HEK293 (cell line): ENCODE measurements around the gene KRI1.

Experiments used
- EGR2 ChIP-seq: fragments of 450-650 bp; formaldehyde crosslinking; IDR thresholded peaks from 2 replicates; pipeline ENCODE4 v1.5.1; 2016; ENCODE audit warnings: low read depth, missing biosample characterization, missing genetic modification characterization
- GLIS1 ChIP-seq: fragments of 450-650 bp; formaldehyde crosslinking; IDR thresholded peaks from 2 replicates; pipeline ENCODE4 v1.5.1; 2016; ENCODE audit warnings: missing biosample characterization, missing genetic modification characterization
- HOXA7 ChIP-seq: sonication (generic); formaldehyde crosslinking; IDR thresholded peaks from 2 replicates; pipeline ENCODE4 v1.8.1; 2022; ENCODE audit warnings: missing genetic modification reagents, borderline replicate concordance
- KLF10 ChIP-seq: fragments of 450-650 bp; IDR thresholded peaks from 2 replicates; pipeline ENCODE4 v1.5.1; 2018; ENCODE audit warnings: missing biosample characterization, mild to moderate bottlenecking, missing genetic modification characterization
- OSR2 ChIP-seq: fragments of 450-650 bp; formaldehyde crosslinking; IDR thresholded peaks from 2 replicates; pipeline ENCODE4 v1.5.1; 2016; ENCODE audit warnings: missing biosample characterization, missing genetic modification characterization
- SALL2 ChIP-seq: fragments of 450-650 bp; formaldehyde crosslinking; IDR thresholded peaks from 2 replicates; pipeline ENCODE4 v1.5.0; 2017; ENCODE audit warnings: missing biosample characterization, mild to moderate bottlenecking, missing genetic modification characterization, borderline replicate concordance
- SP2 ChIP-seq: fragments of 450-650 bp; formaldehyde crosslinking; IDR thresholded peaks from 2 replicates; pipeline ENCODE4 v1.5.1; 2016; ENCODE audit warnings: missing biosample characterization, missing genetic modification characterization
- YY1 ChIP-seq: fragments of 450-650 bp; formaldehyde crosslinking; IDR thresholded peaks from 2 replicates; pipeline ENCODE4 v1.5.1; 2018; ENCODE audit warnings: missing biosample characterization, missing genetic modification characterization
- ZNF140 ChIP-seq: fragments of 450-650 bp; formaldehyde crosslinking; IDR thresholded peaks from 2 replicates; pipeline ENCODE4 v1.5.1; 2016; ENCODE audit warnings: missing biosample characterization, missing genetic modification characterization
- ZNF335 ChIP-seq: fragments of 450-650 bp; formaldehyde crosslinking; conservative IDR thresholded peaks from 2 replicates; pipeline ENCODE4 v1.5.1; 2016; ENCODE audit warnings: missing biosample characterization, missing genetic modification characterization
- ZNF366 ChIP-seq: fragments of 450-650 bp; formaldehyde crosslinking; conservative IDR thresholded peaks from 2 replicates; pipeline ENCODE4 v1.5.1; 2016; ENCODE audit warnings: missing biosample characterization, missing genetic modification characterization
- ZNF560 ChIP-seq: fragments of 450-650 bp; formaldehyde crosslinking; IDR thresholded peaks from 2 replicates; pipeline ENCODE4 v1.5.1; 2017; ENCODE audit warnings: missing biosample characterization, missing genetic modification characterization, borderline replicate concordance
- ZNF610 ChIP-seq: fragments of 450-650 bp; formaldehyde crosslinking; IDR thresholded peaks from 2 replicates; pipeline ENCODE4 v1.5.1; 2016; ENCODE audit warnings: missing biosample characterization, missing genetic modification characterization, borderline replicate concordance
- ZNF623 ChIP-seq: fragments of 450-650 bp; formaldehyde crosslinking; IDR thresholded peaks from 2 replicates; pipeline ENCODE4 v1.5.1; 2016; ENCODE audit warnings: missing biosample characterization, missing genetic modification characterization
- ZNF660 ChIP-seq: fragments of 450-650 bp; IDR thresholded peaks from 2 replicates; pipeline ENCODE4 v1.5.1; 2018; ENCODE audit warnings: missing biosample characterization, mild to moderate bottlenecking, missing genetic modification characterization
- ZNF677 ChIP-seq: fragments of 450-650 bp; IDR thresholded peaks from 2 replicates; pipeline ENCODE4 v1.5.0; 2018; ENCODE audit warnings: missing biosample characterization, mild to moderate bottlenecking, missing genetic modification characterization, moderate library complexity
- ZNF701 ChIP-seq: fragments of 450-650 bp; formaldehyde crosslinking; IDR thresholded peaks from 2 replicates; pipeline ENCODE4 v1.5.1; 2016; ENCODE audit warnings: missing biosample characterization, missing genetic modification characterization
- ZNF707 ChIP-seq: fragments of 450-650 bp; formaldehyde crosslinking; IDR thresholded peaks from 2 replicates; pipeline ENCODE4 v1.5.1; 2016; ENCODE audit warnings: missing biosample characterization, missing genetic modification characterization
- ZNF768 ChIP-seq: fragments of 450-650 bp; formaldehyde crosslinking; IDR thresholded peaks from 2 replicates; pipeline ENCODE4 v1.5.1; 2018; ENCODE audit warnings: missing biosample characterization, mild to moderate bottlenecking, missing genetic modification characterization
- ZXDB ChIP-seq: fragments of 450-650 bp; formaldehyde crosslinking; IDR thresholded peaks from 2 replicates; pipeline ENCODE4 v1.5.1; 2016; ENCODE audit warnings: missing biosample characterization, missing genetic modification characterization
- TF ChIP-seq, protein P1 (sequence below): fragments of 450-650 bp; formaldehyde crosslinking; IDR thresholded peaks from 2 replicates; pipeline ENCODE4 v1.5.1; 2016; ENCODE audit warnings: missing biosample characterization, missing genetic modification characterization
- TF ChIP-seq, protein P2 (sequence below): fragments of 450-650 bp; formaldehyde crosslinking; IDR thresholded peaks from 2 replicates; pipeline ENCODE4 v1.5.1; 2016; ENCODE audit warnings: missing biosample characterization, missing genetic modification characterization
- TF ChIP-seq, protein P3 (sequence below): fragments of 450-650 bp; formaldehyde crosslinking; IDR thresholded peaks from 2 replicates; pipeline ENCODE4 v1.5.1; 2016; ENCODE audit warnings: missing biosample characterization, missing genetic modification characterization
- TF ChIP-seq, protein P4 (sequence below): fragments of 450-650 bp; formaldehyde crosslinking; IDR thresholded peaks from 2 replicates; pipeline ENCODE4 v1.5.1; 2016; ENCODE audit warnings: missing biosample characterization, missing genetic modification characterization
- TF ChIP-seq, protein P5 (sequence below): fragments of 450-650 bp; formaldehyde crosslinking; IDR thresholded peaks from 2 replicates; pipeline ENCODE4 v1.5.1; 2016; ENCODE audit warnings: missing biosample characterization, missing genetic modification characterization
- TF ChIP-seq, protein P6 (sequence below): sonication (generic); formaldehyde crosslinking; IDR thresholded peaks from 2 replicates; pipeline ENCODE4 v1.8.1; 2022; ENCODE audit warnings: mild to moderate bottlenecking, moderate library complexity, missing genetic modification reagents
- TF ChIP-seq, protein P7 (sequence below): fragments of 450-650 bp; formaldehyde crosslinking; IDR thresholded peaks from 2 replicates; pipeline ENCODE4 v1.5.1; 2017; ENCODE audit warnings: missing biosample characterization, missing genetic modification characterization

Gene KRI1

DNA sequence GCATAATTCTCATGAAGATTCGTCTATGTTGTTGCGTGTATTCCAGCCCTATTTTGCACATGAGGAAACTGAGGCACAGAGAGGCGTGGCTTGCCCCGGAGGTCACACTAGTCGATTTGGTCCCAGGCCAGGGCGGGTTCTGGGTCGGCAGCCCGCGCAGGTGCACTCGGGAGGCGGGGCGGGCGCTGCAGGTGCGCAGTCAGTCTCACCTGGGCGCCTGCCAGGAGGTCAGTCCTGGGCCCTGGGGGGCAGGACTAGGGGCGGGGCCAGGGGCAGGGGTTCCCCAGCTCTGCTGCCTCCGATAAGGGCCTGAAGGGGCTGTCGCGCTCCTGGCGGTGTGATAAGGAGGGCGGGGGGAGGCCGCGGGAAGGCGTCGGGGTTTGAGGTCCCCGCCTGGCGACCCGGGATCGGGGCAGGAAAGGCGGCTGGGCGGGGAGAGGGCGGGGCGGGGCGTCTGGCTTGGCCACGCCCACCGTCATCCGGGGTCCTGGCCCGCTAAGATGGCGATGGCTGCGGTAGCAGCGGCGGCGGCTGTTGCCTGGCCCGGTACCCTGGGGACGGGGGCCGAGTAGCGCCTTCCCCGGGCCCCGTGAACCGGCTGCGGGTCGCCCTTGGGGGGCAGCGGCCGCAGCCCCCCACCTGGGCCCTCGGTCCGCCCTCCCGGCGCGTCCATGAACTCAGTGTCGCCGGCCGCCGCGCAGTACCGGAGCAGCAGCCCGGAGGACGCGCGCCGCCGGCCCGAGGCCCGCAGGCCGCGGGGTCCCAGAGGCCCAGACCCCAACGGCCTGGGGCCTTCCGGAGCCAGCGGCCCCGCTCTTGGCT lies 22.2 kb downstream of the KRI1 start, which contains the start of gene ATG4D (continued):
- TF ChIP-seq, protein P1, sequence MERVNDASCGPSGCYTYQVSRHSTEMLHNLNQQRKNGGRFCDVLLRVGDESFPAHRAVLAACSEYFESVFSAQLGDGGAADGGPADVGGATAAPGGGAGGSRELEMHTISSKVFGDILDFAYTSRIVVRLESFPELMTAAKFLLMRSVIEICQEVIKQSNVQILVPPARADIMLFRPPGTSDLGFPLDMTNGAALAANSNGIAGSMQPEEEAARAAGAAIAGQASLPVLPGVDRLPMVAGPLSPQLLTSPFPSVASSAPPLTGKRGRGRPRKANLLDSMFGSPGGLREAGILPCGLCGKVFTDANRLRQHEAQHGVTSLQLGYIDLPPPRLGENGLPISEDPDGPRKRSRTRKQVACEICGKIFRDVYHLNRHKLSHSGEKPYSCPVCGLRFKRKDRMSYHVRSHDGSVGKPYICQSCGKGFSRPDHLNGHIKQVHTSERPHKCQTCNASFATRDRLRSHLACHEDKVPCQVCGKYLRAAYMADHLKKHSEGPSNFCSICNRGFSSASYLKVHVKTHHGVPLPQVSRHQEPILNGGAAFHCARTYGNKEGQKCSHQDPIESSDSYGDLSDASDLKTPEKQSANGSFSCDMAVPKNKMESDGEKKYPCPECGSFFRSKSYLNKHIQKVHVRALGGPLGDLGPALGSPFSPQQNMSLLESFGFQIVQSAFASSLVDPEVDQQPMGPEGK (tag by site-specific recombination) = peak; percentile 86
- TF ChIP-seq ZNF335 (peak; percentile 80), ZNF707 (no peak), ZNF660 (peak; percentile 73), ZNF560 (tag by site-specific recombination) (no peak), ZNF366 (tag by site-specific recombination) (0 out of 2 replicates have a peak, but pooled peaks have one; percentile 5), ZNF623 (tag by site-specific recombination) (no peak), ZNF610 (tag by site-specific recombination) (no peak), EGR2 (tag by site-specific recombination) (no peak), GLIS1 (tag by site-specific recombination) (peak; percentile 89), OSR2 (tag by site-specific recombination) (no peak), ZXDB (tag by site-specific recombination) (peak; percentile 48; the same call in 1 of the 2 replicates), ZNF140 (tag by site-specific recombination) (no peak), ZNF768 (tag by site-specific recombination) (no peak), ZNF701 (no peak), ZNF677 (tag by site-specific recombination) (0 out of 2 replicates have a peak, but pooled peaks have one; percentile 34), YY1 (peak; percentile 68), SP2 (tag by site-specific recombination) (peak; percentile 73), HOXA7 (CRISPR knock-in tag) (no peak), SALL2 (tag by site-specific recombination) (no peak), KLF10 (tag by site-specific recombination) (peak; percentile 68)
- TF ChIP-seq, protein P2, sequence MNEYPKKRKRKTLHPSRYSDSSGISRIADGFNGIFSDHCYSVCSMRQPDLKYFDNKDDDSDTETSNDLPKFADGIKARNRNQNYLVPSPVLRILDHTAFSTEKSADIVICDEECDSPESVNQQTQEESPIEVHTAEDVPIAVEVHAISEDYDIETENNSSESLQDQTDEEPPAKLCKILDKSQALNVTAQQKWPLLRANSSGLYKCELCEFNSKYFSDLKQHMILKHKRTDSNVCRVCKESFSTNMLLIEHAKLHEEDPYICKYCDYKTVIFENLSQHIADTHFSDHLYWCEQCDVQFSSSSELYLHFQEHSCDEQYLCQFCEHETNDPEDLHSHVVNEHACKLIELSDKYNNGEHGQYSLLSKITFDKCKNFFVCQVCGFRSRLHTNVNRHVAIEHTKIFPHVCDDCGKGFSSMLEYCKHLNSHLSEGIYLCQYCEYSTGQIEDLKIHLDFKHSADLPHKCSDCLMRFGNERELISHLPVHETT = no peak
- TF ChIP-seq, protein P3, sequence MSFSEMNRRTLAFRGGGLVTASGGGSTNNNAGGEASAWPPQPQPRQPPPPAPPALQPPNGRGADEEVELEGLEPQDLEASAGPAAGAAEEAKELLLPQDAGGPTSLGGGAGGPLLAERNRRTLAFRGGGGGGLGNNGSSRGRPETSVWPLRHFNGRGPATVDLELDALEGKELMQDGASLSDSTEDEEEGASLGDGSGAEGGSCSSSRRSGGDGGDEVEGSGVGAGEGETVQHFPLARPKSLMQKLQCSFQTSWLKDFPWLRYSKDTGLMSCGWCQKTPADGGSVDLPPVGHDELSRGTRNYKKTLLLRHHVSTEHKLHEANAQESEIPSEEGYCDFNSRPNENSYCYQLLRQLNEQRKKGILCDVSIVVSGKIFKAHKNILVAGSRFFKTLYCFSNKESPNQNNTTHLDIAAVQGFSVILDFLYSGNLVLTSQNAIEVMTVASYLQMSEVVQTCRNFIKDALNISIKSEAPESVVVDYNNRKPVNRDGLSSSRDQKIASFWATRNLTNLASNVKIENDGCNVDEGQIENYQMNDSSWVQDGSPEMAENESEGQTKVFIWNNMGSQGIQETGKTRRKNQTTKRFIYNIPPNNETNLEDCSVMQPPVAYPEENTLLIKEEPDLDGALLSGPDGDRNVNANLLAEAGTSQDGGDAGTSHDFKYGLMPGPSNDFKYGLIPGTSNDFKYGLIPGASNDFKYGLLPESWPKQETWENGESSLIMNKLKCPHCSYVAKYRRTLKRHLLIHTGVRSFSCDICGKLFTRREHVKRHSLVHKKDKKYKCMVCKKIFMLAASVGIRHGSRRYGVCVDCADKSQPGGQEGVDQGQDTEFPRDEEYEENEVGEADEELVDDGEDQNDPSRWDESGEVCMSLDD (tag by site-specific recombination) = 0 out of 2 replicates have a peak, but pooled peaks have one; percentile 67
- TF ChIP-seq, protein P4, sequence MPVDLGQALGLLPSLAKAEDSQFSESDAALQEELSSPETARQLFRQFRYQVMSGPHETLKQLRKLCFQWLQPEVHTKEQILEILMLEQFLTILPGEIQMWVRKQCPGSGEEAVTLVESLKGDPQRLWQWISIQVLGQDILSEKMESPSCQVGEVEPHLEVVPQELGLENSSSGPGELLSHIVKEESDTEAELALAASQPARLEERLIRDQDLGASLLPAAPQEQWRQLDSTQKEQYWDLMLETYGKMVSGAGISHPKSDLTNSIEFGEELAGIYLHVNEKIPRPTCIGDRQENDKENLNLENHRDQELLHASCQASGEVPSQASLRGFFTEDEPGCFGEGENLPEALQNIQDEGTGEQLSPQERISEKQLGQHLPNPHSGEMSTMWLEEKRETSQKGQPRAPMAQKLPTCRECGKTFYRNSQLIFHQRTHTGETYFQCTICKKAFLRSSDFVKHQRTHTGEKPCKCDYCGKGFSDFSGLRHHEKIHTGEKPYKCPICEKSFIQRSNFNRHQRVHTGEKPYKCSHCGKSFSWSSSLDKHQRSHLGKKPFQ (tag by site-specific recombination) = no peak
- TF ChIP-seq, protein P5, sequence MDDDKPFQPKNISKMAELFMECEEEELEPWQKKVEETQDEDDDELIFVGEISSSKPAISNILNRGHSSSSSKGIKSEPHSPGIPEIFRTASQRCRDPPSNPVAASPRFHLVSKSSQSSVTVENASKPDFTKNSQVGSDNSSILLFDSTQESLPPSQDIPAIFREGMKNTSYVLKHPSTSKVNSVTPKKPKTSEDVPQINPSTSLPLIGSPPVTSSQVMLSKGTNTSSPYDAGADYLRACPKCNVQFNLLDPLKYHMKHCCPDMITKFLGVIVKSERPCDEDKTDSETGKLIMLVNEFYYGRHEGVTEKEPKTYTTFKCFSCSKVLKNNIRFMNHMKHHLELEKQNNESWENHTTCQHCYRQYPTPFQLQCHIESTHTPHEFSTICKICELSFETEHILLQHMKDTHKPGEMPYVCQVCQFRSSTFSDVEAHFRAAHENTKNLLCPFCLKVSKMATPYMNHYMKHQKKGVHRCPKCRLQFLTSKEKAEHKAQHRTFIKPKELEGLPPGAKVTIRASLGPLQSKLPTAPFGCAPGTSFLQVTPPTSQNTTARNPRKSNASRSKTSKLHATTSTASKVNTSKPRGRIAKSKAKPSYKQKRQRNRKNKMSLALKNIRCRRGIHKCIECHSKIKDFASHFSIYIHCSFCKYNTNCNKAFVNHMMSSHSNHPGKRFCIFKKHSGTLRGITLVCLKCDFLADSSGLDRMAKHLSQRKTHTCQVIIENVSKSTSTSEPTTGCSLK (tag by site-specific recombination) = no peak
- TF ChIP-seq, protein P6, sequence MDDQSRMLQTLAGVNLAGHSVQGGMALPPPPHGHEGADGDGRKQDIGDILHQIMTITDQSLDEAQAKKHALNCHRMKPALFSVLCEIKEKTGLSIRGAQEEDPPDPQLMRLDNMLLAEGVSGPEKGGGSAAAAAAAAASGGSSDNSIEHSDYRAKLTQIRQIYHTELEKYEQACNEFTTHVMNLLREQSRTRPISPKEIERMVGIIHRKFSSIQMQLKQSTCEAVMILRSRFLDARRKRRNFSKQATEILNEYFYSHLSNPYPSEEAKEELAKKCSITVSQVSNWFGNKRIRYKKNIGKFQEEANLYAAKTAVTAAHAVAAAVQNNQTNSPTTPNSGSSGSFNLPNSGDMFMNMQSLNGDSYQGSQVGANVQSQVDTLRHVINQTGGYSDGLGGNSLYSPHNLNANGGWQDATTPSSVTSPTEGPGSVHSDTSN (CRISPR knock-in tag) = peak; percentile 66
- TF ChIP-seq, protein P7, sequence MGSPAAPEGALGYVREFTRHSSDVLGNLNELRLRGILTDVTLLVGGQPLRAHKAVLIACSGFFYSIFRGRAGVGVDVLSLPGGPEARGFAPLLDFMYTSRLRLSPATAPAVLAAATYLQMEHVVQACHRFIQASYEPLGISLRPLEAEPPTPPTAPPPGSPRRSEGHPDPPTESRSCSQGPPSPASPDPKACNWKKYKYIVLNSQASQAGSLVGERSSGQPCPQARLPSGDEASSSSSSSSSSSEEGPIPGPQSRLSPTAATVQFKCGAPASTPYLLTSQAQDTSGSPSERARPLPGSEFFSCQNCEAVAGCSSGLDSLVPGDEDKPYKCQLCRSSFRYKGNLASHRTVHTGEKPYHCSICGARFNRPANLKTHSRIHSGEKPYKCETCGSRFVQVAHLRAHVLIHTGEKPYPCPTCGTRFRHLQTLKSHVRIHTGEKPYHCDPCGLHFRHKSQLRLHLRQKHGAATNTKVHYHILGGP (tag by site-specific recombination) = no peak
